ENCODE results near the gene SELENOI.

DNA sequence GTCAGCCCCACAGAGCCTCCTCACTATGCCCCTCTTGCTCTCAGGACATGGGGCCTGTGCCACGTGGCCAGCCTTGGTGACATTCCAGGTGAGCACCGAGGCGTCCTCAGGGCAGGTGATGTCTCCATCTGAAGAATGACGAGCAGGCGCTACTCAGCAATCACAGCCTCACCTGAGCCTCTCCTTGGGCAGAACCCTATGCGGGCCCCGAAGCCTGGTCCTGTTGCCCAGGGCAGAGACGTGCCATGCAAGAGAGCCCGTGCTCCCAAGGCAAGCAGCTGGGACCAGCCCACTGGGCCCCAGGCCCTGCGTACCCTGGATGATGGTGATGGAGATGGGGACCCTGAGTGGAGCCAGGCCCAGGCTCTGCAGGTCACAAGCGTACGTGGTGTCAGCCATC, 32.5 kb upstream of the SELENOI start:
- TF ChIP-seq, protein P1, sequence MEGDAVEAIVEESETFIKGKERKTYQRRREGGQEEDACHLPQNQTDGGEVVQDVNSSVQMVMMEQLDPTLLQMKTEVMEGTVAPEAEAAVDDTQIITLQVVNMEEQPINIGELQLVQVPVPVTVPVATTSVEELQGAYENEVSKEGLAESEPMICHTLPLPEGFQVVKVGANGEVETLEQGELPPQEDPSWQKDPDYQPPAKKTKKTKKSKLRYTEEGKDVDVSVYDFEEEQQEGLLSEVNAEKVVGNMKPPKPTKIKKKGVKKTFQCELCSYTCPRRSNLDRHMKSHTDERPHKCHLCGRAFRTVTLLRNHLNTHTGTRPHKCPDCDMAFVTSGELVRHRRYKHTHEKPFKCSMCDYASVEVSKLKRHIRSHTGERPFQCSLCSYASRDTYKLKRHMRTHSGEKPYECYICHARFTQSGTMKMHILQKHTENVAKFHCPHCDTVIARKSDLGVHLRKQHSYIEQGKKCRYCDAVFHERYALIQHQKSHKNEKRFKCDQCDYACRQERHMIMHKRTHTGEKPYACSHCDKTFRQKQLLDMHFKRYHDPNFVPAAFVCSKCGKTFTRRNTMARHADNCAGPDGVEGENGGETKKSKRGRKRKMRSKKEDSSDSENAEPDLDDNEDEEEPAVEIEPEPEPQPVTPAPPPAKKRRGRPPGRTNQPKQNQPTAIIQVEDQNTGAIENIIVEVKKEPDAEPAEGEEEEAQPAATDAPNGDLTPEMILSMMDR (optimal IDR thresholded peaks at IDR 0.05 in 1 of 3, IDR thresholded peaks at IDR 0.05 in 1 of 3, conservative IDR thresholded peaks at IDR 0.05 in 1 of 3; ENCODE audit: extremely low read depth in 1 of 3, insufficient read depth in 2 of 3, low read length in 3 of 3): no peak
- no peak for TF ChIP-seq EZH2 (IDR thresholded peaks at IDR 0.05; ENCODE audit: low read length)

Measured in keratinocyte (primary cell).